ENCODE data around the gene ABCA2.

- TF ChIP-seq CTCF (conservative IDR thresholded peaks at IDR 0.05; ENCODE audit: low read depth in 2 of 2) (no peak), EZH2 (IDR thresholded peaks at IDR 0.05; ENCODE audit: low read depth, unreplicated experiment) (no peak), REST (IDR thresholded peaks at IDR 0.05; ENCODE audit: unreplicated experiment) (no peak), POLR2AphosphoS5 (IDR thresholded peaks at IDR 0.05; ENCODE audit: low read depth) (no peak), ETS1 (IDR thresholded peaks at IDR 0.05) (no peak), CREB1 (CRISPR knock-in tag; IDR thresholded peaks at IDR 0.05; ENCODE audit: low read depth) (no peak), JUNB (IDR thresholded peaks at IDR 0.05; ENCODE audit: unreplicated experiment) (no peak), EZH2phosphoT487 (IDR thresholded peaks at IDR 0.05; ENCODE audit: unreplicated experiment) (no peak), STAT1 (IDR thresholded peaks at IDR 0.05; ENCODE audit: unreplicated experiment) (no peak), NANOG (IDR thresholded peaks at IDR 0.05; ENCODE audit: borderline replicate concordance) (no peak), ZNF331 (CRISPR knock-in tag; IDR thresholded peaks at IDR 0.05; ENCODE audit: low read depth) (no peak), ZNF114 (CRISPR knock-in tag; IDR thresholded peaks at IDR 0.05) (no peak), ZNF462 (CRISPR knock-in tag; IDR thresholded peaks at IDR 0.05) (no peak)
These were observed 8.0 kb downstream of the ABCA2 start for GRCh38 chr9:137019891-137020683.
